ENCODE measurements around the gene GFOD1.
A peak's percentile ranks its signal among the peaks of the same experiment; 100 is the strongest.

GFOD1 gene

DNA sequence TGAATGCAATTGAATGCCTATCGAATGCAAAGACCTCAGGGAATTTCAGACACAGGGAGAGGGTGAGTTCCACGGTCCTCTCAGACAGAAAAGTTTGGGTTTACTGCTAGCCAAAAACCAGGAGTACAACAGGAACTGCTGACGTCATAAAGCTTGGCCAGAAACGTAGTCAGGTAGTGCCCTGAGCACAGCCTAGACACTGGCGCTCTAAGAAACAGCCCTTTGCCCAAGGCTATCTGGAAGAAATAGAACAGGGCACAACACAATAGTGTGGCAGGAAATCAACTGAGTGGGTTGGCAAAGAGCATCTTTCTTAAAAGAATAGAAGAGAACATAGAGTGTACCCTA is 58.0 kb downstream of the GFOD1 start:
- peaks cover 39% of the 10 kb centered on the region; the same call in 1 of the 2 replicates for H3K79me2 ChIP-seq (ENCODE audit: insufficient read depth, low read length)
- no peaks in the 10 kb centered on the region for H3K9me2 ChIP-seq (replicated peaks; ENCODE audit: low read depth, low read length)
- peaks cover 46% of the 10 kb centered on the region for H3K4me1 ChIP-seq (ENCODE audit: insufficient read depth, low read length, poor library complexity, severe bottlenecking)
- no peaks in the 10 kb centered on the region for H3K27me3 ChIP-seq (ENCODE audit: insufficient read depth, low read length, poor library complexity, severe bottlenecking)
- H3K9me3 ChIP-seq (ENCODE audit: insufficient read depth, low read depth, low read length), result peaks cover 2% of the 10 kb centered on the region; the same call in 1 of the 2 replicates
- H3F3A ChIP-seq (ENCODE audit: low read depth), result no peaks in the 10 kb centered on the region
- no peak for TF ChIP-seq EZH2phosphoT487 (IDR thresholded peaks at IDR 0.05; ENCODE audit: borderline replicate concordance)
- no peak overlapping the region for H3K4me3 ChIP-seq (ENCODE audit: low read length, poor library complexity, severe bottlenecking)
- H3K9ac ChIP-seq (ENCODE audit: low read depth, low read length, poor library complexity, severe bottlenecking), result no peak overlapping the region
- H3K36me3 ChIP-seq (ENCODE audit: insufficient read depth, low read length), result 0 out of 2 replicates have a peak, but pooled peaks cover 1% of the 10 kb centered on the region
- no peaks in the 10 kb centered on the region for H4K20me1 ChIP-seq (ENCODE audit: insufficient read depth, low read length, poor library complexity, severe bottlenecking)
- peak overlapping the region; percentile 37 for H3K4me2 ChIP-seq (ENCODE audit: low read depth, low read length, poor library complexity, severe bottlenecking)
- no peak overlapping the region for H2AFZ ChIP-seq (ENCODE audit: low read length)

GRCh38 chr6:13428583-13429405 is 58.6 kb downstream of the GFOD1 start:
- Histone ChIP-seq H3K4me2 (ENCODE audit: low read depth, low read length, poor library complexity, severe bottlenecking) (peak overlapping the region; percentile 37), H3K4me3 (ENCODE audit: low read length, poor library complexity, severe bottlenecking) (no peak overlapping the region), H3K36me3 (ENCODE audit: insufficient read depth, low read length) (no peaks in the 10 kb centered on the region), H3K9ac (ENCODE audit: low read depth, low read length, poor library complexity, severe bottlenecking) (peak overlapping the region; percentile 19), H4K20me1 (ENCODE audit: insufficient read depth, low read length, poor library complexity, severe bottlenecking) (no peaks in the 10 kb centered on the region), H3K79me2 (ENCODE audit: insufficient read depth, low read length) (peaks cover 34% of the 10 kb centered on the region; the same call in 1 of the 2 replicates), H3K27me3 (ENCODE audit: insufficient read depth, low read length, poor library complexity, severe bottlenecking) (no peaks in the 10 kb centered on the region), H3F3A (ENCODE audit: low read depth) (no peaks in the 10 kb centered on the region), H3K9me3 (ENCODE audit: insufficient read depth, low read depth, low read length) (no peaks in the 10 kb centered on the region), H3K4me1 (ENCODE audit: insufficient read depth, low read length, poor library complexity, severe bottlenecking) (peaks cover 44% of the 10 kb centered on the region), H3K9me2 (replicated peaks; ENCODE audit: low read depth, low read length) (no peaks in the 10 kb centered on the region), H2AFZ (ENCODE audit: low read length) (no peak overlapping the region)
- TF ChIP-seq CTCF (conservative IDR thresholded peaks at IDR 0.05; ENCODE audit: low read length), result peak; percentile 20; the same call in 1 of the 2 replicates
- TF ChIP-seq EZH2phosphoT487 (IDR thresholded peaks at IDR 0.05; ENCODE audit: borderline replicate concordance), result no peak

GRCh38 chr6:13427801-13428582 is 59.4 kb downstream of the GFOD1 start:
- Histone ChIP-seq H3K9me2 (replicated peaks; ENCODE audit: low read depth, low read length) (no peaks in the 10 kb centered on the region), H2AFZ (ENCODE audit: low read length) (no peak overlapping the region), H3K27me3 (ENCODE audit: insufficient read depth, low read length, poor library complexity, severe bottlenecking) (no peaks in the 10 kb centered on the region), H3K9ac (ENCODE audit: low read depth, low read length, poor library complexity, severe bottlenecking) (no peak overlapping the region), H3K4me2 (ENCODE audit: low read depth, low read length, poor library complexity, severe bottlenecking) (peak overlapping the region; percentile 37), H3K9me3 (ENCODE audit: insufficient read depth, low read depth, low read length) (no peaks in the 10 kb centered on the region), H3K4me3 (ENCODE audit: low read length, poor library complexity, severe bottlenecking) (peak overlapping the region; percentile 17), H3F3A (ENCODE audit: low read depth) (no peaks in the 10 kb centered on the region), H3K79me2 (ENCODE audit: insufficient read depth, low read length) (peaks cover 27% of the 10 kb centered on the region; the same call in 1 of the 2 replicates), H4K20me1 (ENCODE audit: insufficient read depth, low read length, poor library complexity, severe bottlenecking) (no peaks in the 10 kb centered on the region), H3K36me3 (ENCODE audit: insufficient read depth, low read length) (no peaks in the 10 kb centered on the region), H3K4me1 (ENCODE audit: insufficient read depth, low read length, poor library complexity, severe bottlenecking) (peaks cover 42% of the 10 kb centered on the region)
- 0 out of 2 replicates have a peak, but pooled peaks have one; percentile 18 for TF ChIP-seq CTCF (conservative IDR thresholded peaks at IDR 0.05; ENCODE audit: low read length)
- no peak for TF ChIP-seq EZH2phosphoT487 (IDR thresholded peaks at IDR 0.05; ENCODE audit: borderline replicate concordance)
